PFSK-1 (cell line): ENCODE results near the gene HIGD1A.

Experiments
- FOXP2 ChIP-seq: optimal IDR thresholded peaks from 2 replicates; pipeline ENCODE3; 2011; ENCODE audit warnings: borderline replicate concordance, control low read depth, inconsistent platforms; ENCODE audit not compliant: insufficient read depth; ENCODE audit errors: extremely low read length, extremely low read depth
- POLR2AphosphoS5 ChIP-seq: IDR thresholded peaks from 2 replicates; pipeline ENCODE4 v1.6.1; 2012; ENCODE audit warnings: low read depth, mild to moderate bottlenecking, control low read depth, low read length, moderate library complexity
- REST ChIP-seq, 2 experiments: IDR thresholded peaks; 2 replicates each; pipeline versions ENCODE4 v1.6.1 to v1.8.0; 2011 to 2012; ENCODE audit warnings: low read depth in 2 of 2, low read length in 2 of 2, control low read depth in 1 of 2, inconsistent platforms in 1 of 2, mild to moderate bottlenecking in 1 of 2, moderate library complexity in 1 of 2; ENCODE audit not compliant: insufficient read depth in 1 of 2
- SIN3A ChIP-seq: IDR thresholded peaks from 2 replicates; pipeline ENCODE4 v1.6.1; 2012; ENCODE audit warnings: mild to moderate bottlenecking, low read length, moderate library complexity, borderline replicate concordance; ENCODE audit not compliant: insufficient read depth
- TAF1 ChIP-seq: IDR thresholded peaks from 2 replicates; pipeline ENCODE4 v1.6.1; 2012; ENCODE audit warnings: low read length, control low read depth, borderline replicate concordance; ENCODE audit not compliant: insufficient read depth

HIGD1A gene

GRCh38 chr3:42743204-42743995 is 60.9 kb downstream of the HIGD1A start:
- no peak for TF ChIP-seq POLR2AphosphoS5
- TF ChIP-seq FOXP2: no peak
- TF ChIP-seq REST (IDR thresholded peaks at IDR 0.05; ENCODE audit: insufficient read depth in 1 of 2, low read depth in 2 of 2, low read length in 2 of 2): no peak
- no peak for TF ChIP-seq TAF1
- no peak for TF ChIP-seq SIN3A

- no peak for TF ChIP-seq REST (IDR thresholded peaks at IDR 0.05; ENCODE audit: insufficient read depth in 1 of 2, low read depth in 2 of 2, low read length in 2 of 2)
- TF ChIP-seq POLR2AphosphoS5: no peak
- TF ChIP-seq SIN3A: no peak
- TF ChIP-seq FOXP2: no peak
- no peak for TF ChIP-seq TAF1
Measured at GRCh38 chr3:42742688-42743087, 61.6 kb downstream of the HIGD1A start.

GRCh38 chr3:42742259-42742658 is 62.0 kb downstream of the HIGD1A start:
- no peak for TF ChIP-seq FOXP2
- TF ChIP-seq POLR2AphosphoS5: no peak
- TF ChIP-seq TAF1: no peak

- TF ChIP-seq TAF1 (no peak), REST (IDR thresholded peaks at IDR 0.05; ENCODE audit: insufficient read depth in 1 of 2, low read depth in 2 of 2, low read length in 2 of 2) (no peak), POLR2AphosphoS5 (no peak), SIN3A (no peak), FOXP2 (no peak)
Measured at GRCh38 chr3:42741796-42742195, 62.5 kb downstream of the HIGD1A start.

- no peak for TF ChIP-seq TAF1
- TF ChIP-seq POLR2AphosphoS5: no peak
- no peak for TF ChIP-seq REST (IDR thresholded peaks at IDR 0.05; ENCODE audit: insufficient read depth in 1 of 2, low read depth in 2 of 2, low read length in 2 of 2)
- TF ChIP-seq SIN3A: no peak
- TF ChIP-seq FOXP2: no peak
Measured at GRCh38 chr3:42739401-42740158, 64.7 kb downstream of the HIGD1A start.
